Ovary (tissue), 3 donors: ENCODE data around the gene PER2.

ENCODE experiments used
- EP300 ChIP-seq: sonication (generic); formaldehyde crosslinking; IDR thresholded peaks from one replicate; pipeline ENCODE4 v1.6.1; 2017; ENCODE audit warnings: antibody characterized with exemption
- POLR2A ChIP-seq: fragments of 450-650 bp; IDR thresholded peaks from one replicate; pipeline ENCODE4 v1.6.1; 2017; ENCODE audit warnings: antibody characterized with exemption, mild to moderate bottlenecking, moderate library complexity
- TF ChIP-seq, protein P1 (sequence below), 3 donors: fragments of 450-650 bp in 2 of 3; fragments of 200-600 bp in 1 of 3; IDR thresholded peaks; one replicate each; pipeline versions ENCODE4 v1.5.1 to v1.8.0; 2016 to 2022; ENCODE audit warnings: antibody characterized with exemption in 3 of 3, mild to moderate bottlenecking in 1 of 3
- donor health status: DM: no; HTN: no; CAD: no.

DNA sequence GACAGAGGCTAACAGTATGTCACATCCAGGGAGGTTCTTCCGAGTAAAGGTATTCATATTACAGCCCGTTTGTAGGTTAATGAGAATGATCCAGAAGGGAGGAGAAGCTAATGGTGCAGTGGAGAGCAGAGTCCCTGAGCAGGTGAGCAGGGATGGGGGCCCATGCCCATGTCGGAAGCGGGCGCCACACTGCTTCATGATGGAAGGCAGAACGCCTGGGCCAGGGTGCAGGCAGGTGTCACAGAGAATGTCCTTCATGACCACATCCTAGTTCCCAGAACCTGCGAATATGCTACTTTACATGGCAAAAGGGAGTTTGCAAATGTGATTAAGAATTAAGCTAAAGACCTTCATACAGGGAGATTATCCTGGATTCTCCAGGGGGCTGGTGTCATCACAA is 52.6 kb downstream of the PER2 start:
- TF ChIP-seq POLR2A = no peak
- TF ChIP-seq, protein P1, sequence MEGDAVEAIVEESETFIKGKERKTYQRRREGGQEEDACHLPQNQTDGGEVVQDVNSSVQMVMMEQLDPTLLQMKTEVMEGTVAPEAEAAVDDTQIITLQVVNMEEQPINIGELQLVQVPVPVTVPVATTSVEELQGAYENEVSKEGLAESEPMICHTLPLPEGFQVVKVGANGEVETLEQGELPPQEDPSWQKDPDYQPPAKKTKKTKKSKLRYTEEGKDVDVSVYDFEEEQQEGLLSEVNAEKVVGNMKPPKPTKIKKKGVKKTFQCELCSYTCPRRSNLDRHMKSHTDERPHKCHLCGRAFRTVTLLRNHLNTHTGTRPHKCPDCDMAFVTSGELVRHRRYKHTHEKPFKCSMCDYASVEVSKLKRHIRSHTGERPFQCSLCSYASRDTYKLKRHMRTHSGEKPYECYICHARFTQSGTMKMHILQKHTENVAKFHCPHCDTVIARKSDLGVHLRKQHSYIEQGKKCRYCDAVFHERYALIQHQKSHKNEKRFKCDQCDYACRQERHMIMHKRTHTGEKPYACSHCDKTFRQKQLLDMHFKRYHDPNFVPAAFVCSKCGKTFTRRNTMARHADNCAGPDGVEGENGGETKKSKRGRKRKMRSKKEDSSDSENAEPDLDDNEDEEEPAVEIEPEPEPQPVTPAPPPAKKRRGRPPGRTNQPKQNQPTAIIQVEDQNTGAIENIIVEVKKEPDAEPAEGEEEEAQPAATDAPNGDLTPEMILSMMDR (IDR thresholded peaks at IDR 0.05) = no peak
- TF ChIP-seq EP300 = no peak
